Measurements from ENCODE around the gene PACSIN1.

The PACSIN1 gene

GRCh38 chr6:34515473-34516387, 49.9 kb downstream of the PACSIN1 start:
- DNase-seq: no peak

GRCh38 chr6:34516391-34517324, 50.8 kb downstream of the PACSIN1 start:
- no peak for DNase-seq

- no peak for DNase-seq
Observed at GRCh38 chr6:34517461-34517881, 51.6 kb downstream of the PACSIN1 start.

- DNase-seq: no peak
Observed at GRCh38 chr6:34517966-34518365, 52.1 kb downstream of the PACSIN1 start.

GRCh38 chr6:34518669-34519365, 52.9 kb downstream of the PACSIN1 start:
- DNase-seq: no peak

- no peak for DNase-seq
Observed at GRCh38 chr6:34519971-34520644, 54.2 kb downstream of the PACSIN1 start.

GRCh38 chr6:34520645-34521462, 55.0 kb downstream of the PACSIN1 start:
- no peak for DNase-seq

GRCh38 chr6:34521463-34522285, 55.8 kb downstream of the PACSIN1 start:
- DNase-seq: no peak

- DNase-seq: no peak
Observed at GRCh38 chr6:34522761-34523160, 56.9 kb downstream of the PACSIN1 start.

- DNase-seq: no peak
Observed at GRCh38 chr6:34523441-34524206, 57.7 kb downstream of the PACSIN1 start.

GRCh38 chr6:34524499-34524898, 58.6 kb downstream of the PACSIN1 start:
- DNase-seq: no peak

GRCh38 chr6:34524971-34525370, 59.1 kb downstream of the PACSIN1 start:
- DNase-seq: no peak

GRCh38 chr6:34525431-34526175, 59.7 kb downstream of the PACSIN1 start:
- no peak for DNase-seq

- DNase-seq: no peak
Observed at GRCh38 chr6:34526241-34526972, 60.5 kb downstream of the PACSIN1 start.

GRCh38 chr6:34526992-34527728, 61.3 kb downstream of the PACSIN1 start:
- DNase-seq: peak; percentile 93

GRCh38 chr6:34527751-34528670, 62.1 kb downstream of the PACSIN1 start:
- DNase-seq: no peak

Measured in NCI-H2171 (cell line).